GM19023 (cell line): Measurements from ENCODE around the gene HFE.
"Not testable (repeated sequence)": the region's sequence is repeated elsewhere in the genome, so short reads cannot be mapped to it uniquely, and the experiment has no call there.

Experiments used
- ATAC-seq: cut with Tn5 transposase; IDR thresholded peaks from one replicate; pipeline ENCODE4 v1.9.1; 2021; ENCODE audit warnings: mild to moderate bottlenecking, moderate library complexity; ENCODE audit not compliant: unreplicated experiment

HFE gene

GRCh38 chr6:26058477-26059033 lies 28.7 kb upstream of the HFE start:
- not testable (repeated sequence) for ATAC-seq

GRCh38 chr6:26059941-26060340 lies 27.3 kb upstream of the HFE start:
- no peak for ATAC-seq

GRCh38 chr6:26064619-26065257 lies 22.5 kb upstream of the HFE start:
- no peak for ATAC-seq

GRCh38 chr6:26065952-26066380 lies 21.3 kb upstream of the HFE start:
- peak; percentile 87 for ATAC-seq

- no peak for ATAC-seq
Observed at GRCh38 chr6:26067367-26067766, 19.9 kb upstream of the HFE start.

GRCh38 chr6:26068036-26068435 lies 19.2 kb upstream of the HFE start:
- no peak for ATAC-seq

- no peak for ATAC-seq
Observed at GRCh38 chr6:26071135-26071534, 16.1 kb upstream of the HFE start.

- ATAC-seq: no peak
Observed at GRCh38 chr6:26075063-26075717, 12.0 kb upstream of the HFE start.

- ATAC-seq: not testable (repeated sequence)
Observed at GRCh38 chr6:26078066-26078465, 9.2 kb upstream of the HFE start.

- ATAC-seq: not testable (repeated sequence)
Observed at GRCh38 chr6:26081096-26081495, 6.1 kb upstream of the HFE start.

GRCh38 chr6:26086211-26086610 lies 1.0 kb upstream of the HFE start:
- ATAC-seq: no peak

- no peak for ATAC-seq
Observed at GRCh38 chr6:26088344-26088743, 1.1 kb downstream of the HFE start.

GRCh38 chr6:26089272-26089671 lies 2.0 kb downstream of the HFE start:
- ATAC-seq: no peak

- ATAC-seq: no peak
Observed at GRCh38 chr6:26092443-26092842, 5.2 kb downstream of the HFE start.

GRCh38 chr6:26094036-26094435 lies 6.8 kb downstream of the HFE start:
- no peak for ATAC-seq

- no peak for ATAC-seq
Observed at GRCh38 chr6:26097268-26097875, 10.1 kb downstream of the HFE start.

- ATAC-seq: peak; percentile 67
Observed at GRCh38 chr6:26103141-26103769, 16.0 kb downstream of the HFE start.

GRCh38 chr6:26103770-26104456 lies 16.7 kb downstream of the HFE start:
- ATAC-seq: peak; percentile 84

- peak; percentile 20 for ATAC-seq
Observed at GRCh38 chr6:26104457-26105108, 17.4 kb downstream of the HFE start.

- ATAC-seq: no peak
Observed at GRCh38 chr6:26105109-26105730, 18.0 kb downstream of the HFE start.
